Eye (tissue), 1 donor: ENCODE results near the gene CTSW.
"Not testable (repeated sequence)": the region's sequence is repeated elsewhere in the genome, so short reads cannot be mapped to it uniquely, and the experiment has no call there.

ENCODE experiments used
- DNase-seq: peaks from one replicate; pipeline ENCODE4 v3.0.0-alpha.2; 2015

The CTSW gene

GRCh38 chr11:65879617-65880016, at the start of gene CTSW:
Gene CTSW (plus strand): TSS chr11:65879837. CDS start chr11:65879855, 18 bp downstream.
- no peak for DNase-seq

GRCh38 chr11:65832231-65832630, 47.4 kb upstream of the CTSW start:
- not testable (repeated sequence) for DNase-seq

- peak; percentile 99 for DNase-seq
These were observed 46.2 kb upstream of the CTSW start, which contains the start of gene SNX32 for GRCh38 chr11:65833297-65834030. Gene SNX32 (plus strand): TSS chr11:65833963. CDS start chr11:65834066, 103 bp downstream.

- DNase-seq = no peak
These were observed 45.4 kb upstream of the CTSW start for GRCh38 chr11:65834202-65834601.

GRCh38 chr11:65842144-65842543, 37.5 kb upstream of the CTSW start:
- DNase-seq = no peak

GRCh38 chr11:65843811-65844210, 35.8 kb upstream of the CTSW start:
- DNase-seq = no peak

- DNase-seq = no peak
These were observed 35.3 kb upstream of the CTSW start for GRCh38 chr11:65844231-65844872.

GRCh38 chr11:65847746-65848145, 31.9 kb upstream of the CTSW start:
- DNase-seq = no peak

- not testable (repeated sequence) for DNase-seq
These were observed 30.9 kb upstream of the CTSW start for GRCh38 chr11:65848693-65849092.

GRCh38 chr11:65849366-65849765, 30.3 kb upstream of the CTSW start:
- no peak for DNase-seq

- no peak for DNase-seq
These were observed 29.8 kb upstream of the CTSW start for GRCh38 chr11:65849771-65850216.

GRCh38 chr11:65850217-65851082, 29.2 kb upstream of the CTSW start:
- DNase-seq = no peak

- DNase-seq = peak; percentile 40
These were observed 28.5 kb upstream of the CTSW start for GRCh38 chr11:65851083-65851579.

GRCh38 chr11:65851811-65852507, 27.7 kb upstream of the CTSW start:
- DNase-seq = no peak

GRCh38 chr11:65852508-65853245, 27.0 kb upstream of the CTSW start:
- DNase-seq = peak; percentile 15

GRCh38 chr11:65853246-65853979, 26.2 kb upstream of the CTSW start:
- no peak for DNase-seq

- no peak for DNase-seq
These were observed 25.5 kb upstream of the CTSW start for GRCh38 chr11:65854161-65854592.

- peak; percentile 0 for DNase-seq
These were observed 24.5 kb upstream of the CTSW start for GRCh38 chr11:65854852-65855837.

- DNase-seq = peak; percentile 0
These were observed 23.7 kb upstream of the CTSW start for GRCh38 chr11:65855927-65856363.
